WTC11 (cell line): ENCODE data around the gene FATE1. TPM values are rescaled to one million over a fixed set of nuclear protein-coding genes. Genes with fewer than 3 reads are reported as not detected.

Experiments
- ATAC-seq: fragments of 200-7000 bp; cut with Tn5 transposase; 2 replicates; pipeline ENCODE4 v1.10.0; 2021; ENCODE audit warnings: mild to moderate bottlenecking, moderate library complexity
- CTCF ChIA-PET: fragments of 300-600 bp; sonication (Branson Sonifier 250); formaldehyde crosslinking; loops from one replicate; lab custom pipeline; 2021; ENCODE audit warnings: antibody characterized with exemption; lab: Charles Lee
- POLR2A ChIA-PET: fragments of 350-600 bp; sonication (Branson Sonifier 250); formaldehyde crosslinking; loops from one replicate; lab custom pipeline; 2021; ENCODE audit warnings: antibody characterized with exemption; lab: Charles Lee
- DNase-seq: peaks from one replicate; pipeline ENCODE4 v3.0.0; 2021; ENCODE audit warnings: low spot score
- H3K27ac Mint-ChIP-seq: 2 replicates; pipeline ENCODE4 v1.8.0; 2021; ENCODE audit warnings: mixed read lengths
- H3K27me3 Mint-ChIP-seq: 2 replicates; pipeline ENCODE4 v1.8.0; 2021; ENCODE audit warnings: low read depth, mild to moderate bottlenecking, moderate library complexity, mixed read lengths
- H3K36me3 Mint-ChIP-seq: 2 replicates; pipeline ENCODE4 v1.8.0; 2021; ENCODE audit warnings: mixed read lengths
- H3K4me1 Mint-ChIP-seq: 2 replicates; pipeline ENCODE4 v1.8.0; 2022; ENCODE audit warnings: mixed read lengths
- H3K4me3 Mint-ChIP-seq: 2 replicates; pipeline ENCODE4 v1.8.0; 2021; ENCODE audit warnings: mild to moderate bottlenecking, moderate library complexity, mixed read lengths
- H3K9me3 Mint-ChIP-seq: 2 replicates; pipeline ENCODE4 v1.8.0; 2021; ENCODE audit warnings: mixed read lengths
- CDX4 ChIP-seq: fragments of 250-450 bp; sonication (Bioruptor Pico); IDR thresholded peaks from 2 replicates; pipeline ENCODE4 v1.9.0; 2021; ENCODE audit warnings: moderate library complexity, mild to moderate bottlenecking, inconsistent platforms, borderline replicate concordance
- ELF4 ChIP-seq: sonication (generic); formaldehyde crosslinking; IDR thresholded peaks from 2 replicates; pipeline ENCODE4 v1.8.1; 2022; ENCODE audit warnings: low read depth, mild to moderate bottlenecking, moderate library complexity, missing genetic modification reagents
- FOXK1 ChIP-seq: sonication (generic); formaldehyde crosslinking; IDR thresholded peaks from 2 replicates; pipeline ENCODE4 v1.8.0; 2022; ENCODE audit warnings: mild to moderate bottlenecking, moderate library complexity, missing genetic modification reagents
- FOXP1 ChIP-seq: sonication (generic); formaldehyde crosslinking; IDR thresholded peaks from 2 replicates; pipeline ENCODE4 v1.8.0; 2022; ENCODE audit warnings: missing genetic modification reagents, mild to moderate bottlenecking, moderate library complexity, borderline replicate concordance
- GRHL2 ChIP-seq: fragments of 250-450 bp; sonication (Bioruptor Pico); IDR thresholded peaks from 2 replicates; pipeline ENCODE4 v1.8.0; 2022; ENCODE audit warnings: mild to moderate bottlenecking, moderate library complexity; ENCODE audit not compliant: insufficient replicate concordance, severe bottlenecking
- JUN ChIP-seq: sonication (generic); formaldehyde crosslinking; IDR thresholded peaks from 2 replicates; pipeline ENCODE4 v1.8.0; 2023; ENCODE audit warnings: mild to moderate bottlenecking, missing genetic modification reagents
- MXD4 ChIP-seq: fragments of 250-450 bp; sonication (Bioruptor Pico); IDR thresholded peaks from 2 replicates; pipeline ENCODE4 v1.8.0; 2021; ENCODE audit warnings: mild to moderate bottlenecking, moderate library complexity, borderline replicate concordance
- NFATC4 ChIP-seq: fragments of 250-450 bp; sonication (Bioruptor Pico); IDR thresholded peaks from 2 replicates; pipeline ENCODE4 v1.9.0; 2021; ENCODE audit warnings: mild to moderate bottlenecking
- NR1H2 ChIP-seq: sonication (generic); formaldehyde crosslinking; IDR thresholded peaks from 2 replicates; pipeline ENCODE4 v1.9.0; 2021; ENCODE audit warnings: mild to moderate bottlenecking, moderate library complexity, missing genetic modification reagents
- NR2C2 ChIP-seq: sonication (generic); formaldehyde crosslinking; IDR thresholded peaks from 2 replicates; pipeline ENCODE4 v1.8.0; 2022; ENCODE audit warnings: mild to moderate bottlenecking, missing genetic modification reagents
- RELA ChIP-seq: sonication (generic); formaldehyde crosslinking; IDR thresholded peaks from 2 replicates; pipeline ENCODE4 v1.8.1; 2022; ENCODE audit warnings: missing genetic modification reagents, mild to moderate bottlenecking, borderline replicate concordance
- ZMAT4 ChIP-seq: fragments of 250-450 bp; sonication (Bioruptor Pico); IDR thresholded peaks from 2 replicates; pipeline ENCODE4 v1.9.0; 2021; ENCODE audit warnings: mild to moderate bottlenecking
- total RNA-seq: library from RNA; stranded (reverse); gene quantifications from 3 replicates; pipeline ENCODE4 v1.2.3, GENCODE V29; 2021
- TF ChIP-seq, protein P1 (sequence below): sonication (generic); formaldehyde crosslinking; IDR thresholded peaks from 2 replicates; pipeline ENCODE4 v1.8.1; 2022; ENCODE audit warnings: low read depth, mild to moderate bottlenecking, moderate library complexity, missing genetic modification reagents, borderline replicate concordance
- TF ChIP-seq, protein P2 (sequence below): sonication (generic); formaldehyde crosslinking; IDR thresholded peaks from 2 replicates; pipeline ENCODE4 v1.8.0; 2023; ENCODE audit warnings: mild to moderate bottlenecking, missing genetic modification reagents
- TF ChIP-seq, protein P3 (sequence below): sonication (generic); formaldehyde crosslinking; IDR thresholded peaks from 2 replicates; pipeline ENCODE4 v1.8.1; 2022; ENCODE audit warnings: missing genetic modification reagents, borderline replicate concordance
- TF ChIP-seq, protein P4 (sequence below): sonication (generic); formaldehyde crosslinking; IDR thresholded peaks from 2 replicates; pipeline ENCODE4 v1.8.1; 2023; ENCODE audit warnings: mild to moderate bottlenecking, moderate library complexity, missing genetic modification reagents
- TF ChIP-seq, protein P5 (sequence below): sonication (generic); formaldehyde crosslinking; IDR thresholded peaks from 2 replicates; pipeline ENCODE4 v1.8.0; 2022; ENCODE audit warnings: mild to moderate bottlenecking, missing genetic modification reagents

The FATE1 gene
- total RNA-seq, 1 experiment from 2014 or later, result not detected

DNA sequence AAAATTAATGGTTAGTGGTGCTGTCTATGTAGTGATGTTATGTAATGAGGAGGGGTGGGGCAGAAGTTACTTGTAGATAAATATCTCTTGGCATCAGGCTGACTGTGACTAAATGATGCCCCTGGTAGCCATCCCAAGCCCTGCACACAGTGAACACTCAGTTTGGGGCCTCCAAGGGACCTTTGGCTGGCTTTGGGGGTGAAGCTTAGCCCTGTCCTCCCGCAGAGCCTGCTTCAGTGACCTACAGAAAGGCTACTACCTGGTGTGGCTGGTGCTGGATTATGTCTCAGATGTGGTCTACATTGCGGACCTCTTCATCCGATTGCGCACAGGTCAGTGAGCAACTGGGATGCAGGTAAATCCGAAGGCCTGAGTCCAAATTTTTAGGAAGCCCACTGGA, 26.5 kb downstream of the FATE1 start:
- Mint-ChIP-seq H3K27ac (no peak overlapping the region), H3K27me3 (no peaks in the 10 kb centered on the region; the same call in 1 of the 2 replicates), H3K4me1 (peaks cover 3% of the 10 kb centered on the region), H3K9me3 (0 out of 2 replicates have a peak, but pooled peaks cover 4% of the 10 kb centered on the region), H3K4me3 (no peak overlapping the region), H3K36me3 (no peaks in the 10 kb centered on the region)
- ChIA-PET CTCF (no interaction called here), POLR2A (no interaction called here)
- no peak for TF ChIP-seq NR1H2 (CRISPR knock-in tag)
- no peak for TF ChIP-seq CDX4 (CRISPR knock-in tag)
- TF ChIP-seq, protein P1, sequence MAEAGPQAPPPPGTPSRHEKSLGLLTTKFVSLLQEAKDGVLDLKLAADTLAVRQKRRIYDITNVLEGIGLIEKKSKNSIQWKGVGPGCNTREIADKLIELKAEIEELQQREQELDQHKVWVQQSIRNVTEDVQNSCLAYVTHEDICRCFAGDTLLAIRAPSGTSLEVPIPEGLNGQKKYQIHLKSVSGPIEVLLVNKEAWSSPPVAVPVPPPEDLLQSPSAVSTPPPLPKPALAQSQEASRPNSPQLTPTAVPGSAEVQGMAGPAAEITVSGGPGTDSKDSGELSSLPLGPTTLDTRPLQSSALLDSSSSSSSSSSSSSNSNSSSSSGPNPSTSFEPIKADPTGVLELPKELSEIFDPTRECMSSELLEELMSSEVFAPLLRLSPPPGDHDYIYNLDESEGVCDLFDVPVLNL (CRISPR knock-in tag), result no peak
- TF ChIP-seq ELF4, result no peak
- TF ChIP-seq GRHL2, result no peak
- TF ChIP-seq, protein P2, sequence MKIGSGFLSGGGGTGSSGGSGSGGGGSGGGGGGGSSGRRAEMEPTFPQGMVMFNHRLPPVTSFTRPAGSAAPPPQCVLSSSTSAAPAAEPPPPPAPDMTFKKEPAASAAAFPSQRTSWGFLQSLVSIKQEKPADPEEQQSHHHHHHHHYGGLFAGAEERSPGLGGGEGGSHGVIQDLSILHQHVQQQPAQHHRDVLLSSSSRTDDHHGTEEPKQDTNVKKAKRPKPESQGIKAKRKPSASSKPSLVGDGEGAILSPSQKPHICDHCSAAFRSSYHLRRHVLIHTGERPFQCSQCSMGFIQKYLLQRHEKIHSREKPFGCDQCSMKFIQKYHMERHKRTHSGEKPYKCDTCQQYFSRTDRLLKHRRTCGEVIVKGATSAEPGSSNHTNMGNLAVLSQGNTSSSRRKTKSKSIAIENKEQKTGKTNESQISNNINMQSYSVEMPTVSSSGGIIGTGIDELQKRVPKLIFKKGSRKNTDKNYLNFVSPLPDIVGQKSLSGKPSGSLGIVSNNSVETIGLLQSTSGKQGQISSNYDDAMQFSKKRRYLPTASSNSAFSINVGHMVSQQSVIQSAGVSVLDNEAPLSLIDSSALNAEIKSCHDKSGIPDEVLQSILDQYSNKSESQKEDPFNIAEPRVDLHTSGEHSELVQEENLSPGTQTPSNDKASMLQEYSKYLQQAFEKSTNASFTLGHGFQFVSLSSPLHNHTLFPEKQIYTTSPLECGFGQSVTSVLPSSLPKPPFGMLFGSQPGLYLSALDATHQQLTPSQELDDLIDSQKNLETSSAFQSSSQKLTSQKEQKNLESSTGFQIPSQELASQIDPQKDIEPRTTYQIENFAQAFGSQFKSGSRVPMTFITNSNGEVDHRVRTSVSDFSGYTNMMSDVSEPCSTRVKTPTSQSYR (CRISPR knock-in tag), result no peak
- no peak for TF ChIP-seq FOXP1 (CRISPR knock-in tag)
- TF ChIP-seq NR2C2 (CRISPR knock-in tag), result no peak
- TF ChIP-seq RELA (CRISPR knock-in tag), result no peak
- TF ChIP-seq, protein P3, sequence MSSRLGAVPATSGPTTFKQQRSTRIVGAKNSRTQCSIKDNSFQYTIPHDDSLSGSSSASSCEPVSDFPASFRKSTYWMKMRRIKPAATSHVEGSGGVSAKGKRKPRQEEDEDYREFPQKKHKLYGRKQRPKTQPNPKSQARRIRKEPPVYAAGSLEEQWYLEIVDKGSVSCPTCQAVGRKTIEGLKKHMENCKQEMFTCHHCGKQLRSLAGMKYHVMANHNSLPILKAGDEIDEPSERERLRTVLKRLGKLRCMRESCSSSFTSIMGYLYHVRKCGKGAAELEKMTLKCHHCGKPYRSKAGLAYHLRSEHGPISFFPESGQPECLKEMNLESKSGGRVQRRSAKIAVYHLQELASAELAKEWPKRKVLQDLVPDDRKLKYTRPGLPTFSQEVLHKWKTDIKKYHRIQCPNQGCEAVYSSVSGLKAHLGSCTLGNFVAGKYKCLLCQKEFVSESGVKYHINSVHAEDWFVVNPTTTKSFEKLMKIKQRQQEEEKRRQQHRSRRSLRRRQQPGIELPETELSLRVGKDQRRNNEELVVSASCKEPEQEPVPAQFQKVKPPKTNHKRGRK (CRISPR knock-in tag), result no peak
- TF ChIP-seq ZMAT4 (CRISPR knock-in tag), result no peak
- no peak for TF ChIP-seq FOXK1 (CRISPR knock-in tag)
- TF ChIP-seq, protein P4, sequence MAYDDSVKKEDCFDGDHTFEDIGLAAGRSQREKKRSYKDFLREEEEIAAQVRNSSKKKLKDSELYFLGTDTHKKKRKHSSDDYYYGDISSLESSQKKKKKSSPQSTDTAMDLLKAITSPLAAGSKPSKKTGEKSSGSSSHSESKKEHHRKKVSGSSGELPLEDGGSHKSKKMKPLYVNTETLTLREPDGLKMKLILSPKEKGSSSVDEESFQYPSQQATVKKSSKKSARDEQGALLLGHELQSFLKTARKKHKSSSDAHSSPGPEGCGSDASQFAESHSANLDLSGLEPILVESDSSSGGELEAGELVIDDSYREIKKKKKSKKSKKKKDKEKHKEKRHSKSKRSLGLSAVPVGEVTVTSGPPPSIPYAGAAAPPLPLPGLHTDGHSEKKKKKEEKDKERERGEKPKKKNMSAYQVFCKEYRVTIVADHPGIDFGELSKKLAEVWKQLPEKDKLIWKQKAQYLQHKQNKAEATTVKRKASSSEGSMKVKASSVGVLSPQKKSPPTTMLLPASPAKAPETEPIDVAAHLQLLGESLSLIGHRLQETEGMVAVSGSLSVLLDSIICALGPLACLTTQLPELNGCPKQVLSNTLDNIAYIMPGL (CRISPR knock-in tag), result no peak
- no peak for TF ChIP-seq MXD4 (CRISPR knock-in tag)
- no peak for TF ChIP-seq JUN
- no peak for TF ChIP-seq NFATC4 (CRISPR knock-in tag)
- TF ChIP-seq, protein P5, sequence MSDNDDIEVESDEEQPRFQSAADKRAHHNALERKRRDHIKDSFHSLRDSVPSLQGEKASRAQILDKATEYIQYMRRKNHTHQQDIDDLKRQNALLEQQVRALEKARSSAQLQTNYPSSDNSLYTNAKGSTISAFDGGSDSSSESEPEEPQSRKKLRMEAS (CRISPR knock-in tag), result no peak
- no peak for DNase-seq
- no peak for ATAC-seq
